Sigmoid colon (tissue), 4 donors: Measurements from ENCODE around the gene SPDYA.

Experiments
- CTCF ChIP-seq, 4 experiments: fragments of 450-650 bp in 3 of 4; fragments of 200-600 bp in 1 of 4; IDR thresholded peaks; one replicate each; pipeline ENCODE4 v1.5.1; 2016 to 2019; ENCODE audit warnings: antibody characterized with exemption in 4 of 4, mild to moderate bottlenecking in 3 of 4, moderate library complexity in 2 of 4
- POLR2A ChIP-seq, 2 donors: fragments of 450-650 bp; IDR thresholded peaks; one replicate each; pipeline ENCODE4 v1.6.1; 2016; ENCODE audit warnings: antibody characterized with exemption in 2 of 2, mild to moderate bottlenecking in 2 of 2, moderate library complexity in 2 of 2
- POLR2AphosphoS5 ChIP-seq, 4 donors: sonication (generic); formaldehyde crosslinking; IDR thresholded peaks; one replicate each; pipeline ENCODE4 v1.6.1; 2017; ENCODE audit warnings: antibody characterized with exemption in 4 of 4

GRCh38 chr2:28896906-28897305 is 86.3 kb downstream of the SPDYA start:
- TF ChIP-seq CTCF (IDR thresholded peaks at IDR 0.05) (no peak), POLR2A (IDR thresholded peaks at IDR 0.05) (no peak), POLR2AphosphoS5 (IDR thresholded peaks at IDR 0.05) (no peak)
